Fibroblast of mammary gland (primary cell): ENCODE data around the gene TAOK3.

ENCODE experiments used
- DNase-seq: peaks from one replicate; pipeline ENCODE4 v3.0.0-alpha.2; 2010; ENCODE audit warnings: low read depth
- H3K4me3 ChIP-seq: 2 replicates; pipeline ENCODE4 v1.5.1; 2011; ENCODE audit warnings: low read depth, mild to moderate bottlenecking, low read length, moderate library complexity; ENCODE audit not compliant: control insufficient read depth
- CTCF ChIP-seq: conservative IDR thresholded peaks from 2 replicates; pipeline ENCODE4 v1.5.1; 2011; ENCODE audit warnings: low read depth, low read length, inconsistent platforms; ENCODE audit not compliant: control insufficient read depth, insufficient read depth

Gene TAOK3

GRCh38 chr12:118160536-118160935 is 212.2 kb downstream of the TAOK3 start:
- no peak for DNase-seq
- no peak for TF ChIP-seq CTCF
- no peak overlapping the region for H3K4me3 ChIP-seq

GRCh38 chr12:118151755-118152154 is 221.0 kb downstream of the TAOK3 start:
- no peak for TF ChIP-seq CTCF
- DNase-seq, result no peak
- no peak overlapping the region for H3K4me3 ChIP-seq

GRCh38 chr12:118150625-118151024 is 222.1 kb downstream of the TAOK3 start:
- no peak overlapping the region for H3K4me3 ChIP-seq
- DNase-seq, result no peak
- TF ChIP-seq CTCF, result no peak

- no peak for DNase-seq
- TF ChIP-seq CTCF, result no peak
- no peak overlapping the region for H3K4me3 ChIP-seq
These were observed 224.4 kb downstream of the TAOK3 start for GRCh38 chr12:118148287-118148686.

- TF ChIP-seq CTCF, result no peak
- no peak overlapping the region for H3K4me3 ChIP-seq
These were observed 226.9 kb downstream of the TAOK3 start for GRCh38 chr12:118145798-118146156.

GRCh38 chr12:118145113-118145797 is 227.5 kb downstream of the TAOK3 start:
- TF ChIP-seq CTCF, result no peak
- H3K4me3 ChIP-seq, result no peak overlapping the region
- no peak for DNase-seq

More at GRCh38 chr12:118145798-118146156, 226.9 kb downstream of the TAOK3 start:
- no peak for DNase-seq

GRCh38 chr12:118144499-118144898 is 228.2 kb downstream of the TAOK3 start:
- TF ChIP-seq CTCF, result no peak
- no peak overlapping the region for H3K4me3 ChIP-seq
- DNase-seq, result no peak
